ENCODE measurements around the gene CAVIN3.

Gene CAVIN3

GRCh38 chr11:6345366-6345765 lies 25.1 kb upstream of the CAVIN3 start:
- in situ Hi-C loops (cut with MboI; ENCODE audit: low sequenced_read_pairs, unreplicated experiment), result no loop called here
- no peak for TF ChIP-seq CTCF (IDR thresholded peaks at IDR 0.05; ENCODE audit: borderline replicate concordance, control extremely low read depth, extremely low read depth, insufficient read depth, missing control alignments)
- no peak for DNase-seq (ENCODE audit: low spot score)

GRCh38 chr11:6336293-6336692 lies 16.0 kb upstream of the CAVIN3 start:
- no peak for TF ChIP-seq CTCF (IDR thresholded peaks at IDR 0.05; ENCODE audit: borderline replicate concordance, control extremely low read depth, extremely low read depth, insufficient read depth, missing control alignments)
- in situ Hi-C loops (cut with MboI; ENCODE audit: low sequenced_read_pairs, unreplicated experiment), result no loop called here
- no peak for DNase-seq (ENCODE audit: low spot score)

GRCh38 chr11:6334806-6335205 lies 14.5 kb upstream of the CAVIN3 start:
- in situ Hi-C loops (cut with MboI; ENCODE audit: low sequenced_read_pairs, unreplicated experiment), result no loop called here
- no peak for TF ChIP-seq CTCF (IDR thresholded peaks at IDR 0.05; ENCODE audit: borderline replicate concordance, control extremely low read depth, extremely low read depth, insufficient read depth, missing control alignments)
- no peak for DNase-seq (ENCODE audit: low spot score)

- in situ Hi-C loops (cut with MboI; ENCODE audit: low sequenced_read_pairs, unreplicated experiment), result no loop called here
- no peak for TF ChIP-seq CTCF (IDR thresholded peaks at IDR 0.05; ENCODE audit: borderline replicate concordance, control extremely low read depth, extremely low read depth, insufficient read depth, missing control alignments)
- no peak for DNase-seq (ENCODE audit: low spot score)
Observed at GRCh38 chr11:6333095-6333494, 12.8 kb upstream of the CAVIN3 start.

- TF ChIP-seq CTCF (IDR thresholded peaks at IDR 0.05; ENCODE audit: borderline replicate concordance, control extremely low read depth, extremely low read depth, insufficient read depth, missing control alignments), result no peak
- in situ Hi-C loops (cut with MboI; ENCODE audit: low sequenced_read_pairs, unreplicated experiment), result no loop called here
- no peak for DNase-seq (ENCODE audit: low spot score)
Observed at GRCh38 chr11:6332066-6332465, 11.8 kb upstream of the CAVIN3 start.

- in situ Hi-C loops (cut with MboI; ENCODE audit: low sequenced_read_pairs, unreplicated experiment), result no loop called here
- TF ChIP-seq CTCF (IDR thresholded peaks at IDR 0.05; ENCODE audit: borderline replicate concordance, control extremely low read depth, extremely low read depth, insufficient read depth, missing control alignments), result no peak
- DNase-seq (ENCODE audit: low spot score), result no peak
Observed at GRCh38 chr11:6328321-6328720, 8.0 kb upstream of the CAVIN3 start.

- DNase-seq (ENCODE audit: low spot score), result no peak
- TF ChIP-seq CTCF (IDR thresholded peaks at IDR 0.05; ENCODE audit: borderline replicate concordance, control extremely low read depth, extremely low read depth, insufficient read depth, missing control alignments), result no peak
- in situ Hi-C loops (cut with MboI; ENCODE audit: low sequenced_read_pairs, unreplicated experiment), result no loop called here
Observed at GRCh38 chr11:6327806-6328205, 7.5 kb upstream of the CAVIN3 start.
